ENCODE results near the gene HNRNPA0.
A peak's percentile ranks its signal among the peaks of the same experiment; 100 is the strongest.
"Not testable (repeated sequence)": the region's sequence is repeated elsewhere in the genome, so short reads cannot be mapped to it uniquely, and the experiment has no call there.

HNRNPA0 gene

GRCh38 chr5:137754188-137754960, at the start of gene HNRNPA0:
Gene HNRNPA0, minus strand, starts transcription at chr5:137754363. Its CDS starts 297 bp downstream, at chr5:137754066.
- peak; percentile 97 for DNase-seq

- no peak for DNase-seq
These were observed 48.4 kb upstream of the HNRNPA0 start for GRCh38 chr5:137802282-137803210.

GRCh38 chr5:137800700-137801411, 46.7 kb upstream of the HNRNPA0 start:
- DNase-seq = no peak

- no peak for DNase-seq
These were observed 42.1 kb upstream of the HNRNPA0 start for GRCh38 chr5:137796279-137796678.

GRCh38 chr5:137794863-137795262, 40.7 kb upstream of the HNRNPA0 start:
- no peak for DNase-seq

GRCh38 chr5:137792303-137792702, 38.1 kb upstream of the HNRNPA0 start:
- DNase-seq = no peak

GRCh38 chr5:137791799-137792198, 37.6 kb upstream of the HNRNPA0 start:
- no peak for DNase-seq

GRCh38 chr5:137791387-137791786, 37.2 kb upstream of the HNRNPA0 start:
- DNase-seq = no peak

- not testable (repeated sequence) for DNase-seq
These were observed 34.4 kb upstream of the HNRNPA0 start for GRCh38 chr5:137788560-137788959.

GRCh38 chr5:137782984-137783536, 28.9 kb upstream of the HNRNPA0 start:
- DNase-seq = no peak

GRCh38 chr5:137782055-137782454, 27.9 kb upstream of the HNRNPA0 start:
- DNase-seq = no peak

GRCh38 chr5:137778772-137779564, 24.8 kb upstream of the HNRNPA0 start:
- peak; percentile 31 for DNase-seq

- not testable (repeated sequence) for DNase-seq
These were observed 13.8 kb upstream of the HNRNPA0 start for GRCh38 chr5:137767937-137768336.

- DNase-seq = no peak
These were observed 7.4 kb upstream of the HNRNPA0 start for GRCh38 chr5:137761566-137761965.

GRCh38 chr5:137760719-137761516, 6.8 kb upstream of the HNRNPA0 start:
- no peak for DNase-seq

- no peak for DNase-seq
These were observed 6.1 kb upstream of the HNRNPA0 start for GRCh38 chr5:137760294-137760693.

GRCh38 chr5:137758715-137759306, 4.6 kb upstream of the HNRNPA0 start:
- no peak for DNase-seq

- no peak for DNase-seq
These were observed 4.0 kb upstream of the HNRNPA0 start for GRCh38 chr5:137758121-137758520.

- no peak for DNase-seq
These were observed 3.5 kb upstream of the HNRNPA0 start for GRCh38 chr5:137757634-137758033.

GRCh38 chr5:137754961-137755762, 999 bp upstream of the HNRNPA0 start:
- no peak for DNase-seq

Data from RPMI8226 (cell line).